ENCODE data around the gene KCNG4.
"Not testable (repeated sequence)": the region's sequence is repeated elsewhere in the genome, so short reads cannot be mapped to it uniquely, and the experiment has no call there.

Gene KCNG4

GRCh38 chr16:84233748-84234147 is 6.1 kb downstream of the KCNG4 start:
- DNase-seq, result no peak

GRCh38 chr16:84232969-84233368 is 6.8 kb downstream of the KCNG4 start:
- DNase-seq, result no peak

GRCh38 chr16:84232060-84232459 is 7.8 kb downstream of the KCNG4 start:
- no peak for DNase-seq

GRCh38 chr16:84229471-84229870 is 10.3 kb downstream of the KCNG4 start:
- DNase-seq, result no peak

- peak; percentile 30 for DNase-seq
Observed at GRCh38 chr16:84228256-84228838, 11.5 kb downstream of the KCNG4 start.

- DNase-seq, result no peak
Observed at GRCh38 chr16:84227548-84227947, 12.3 kb downstream of the KCNG4 start.

DNA sequence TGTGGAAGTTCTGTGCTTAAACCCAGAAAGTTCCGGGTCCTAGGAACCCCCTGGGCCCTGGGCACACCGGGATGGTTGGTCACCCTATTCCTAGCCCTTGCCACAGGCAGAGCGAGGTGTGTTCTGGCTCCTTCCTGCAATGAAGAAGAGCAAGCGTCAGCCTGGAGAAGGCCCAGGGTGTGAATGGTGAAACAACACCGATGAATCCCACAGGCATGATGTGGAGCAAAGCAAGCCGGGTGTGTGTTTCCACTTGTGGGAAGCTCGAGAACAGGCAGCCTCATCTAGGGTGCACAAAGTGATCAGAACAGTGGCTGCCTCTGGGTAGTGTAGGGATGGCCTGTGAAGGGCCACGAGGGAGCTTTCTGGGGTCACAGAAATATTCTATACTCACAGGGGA is 13.8 kb downstream of the KCNG4 start:
- no peak for DNase-seq

DNA sequence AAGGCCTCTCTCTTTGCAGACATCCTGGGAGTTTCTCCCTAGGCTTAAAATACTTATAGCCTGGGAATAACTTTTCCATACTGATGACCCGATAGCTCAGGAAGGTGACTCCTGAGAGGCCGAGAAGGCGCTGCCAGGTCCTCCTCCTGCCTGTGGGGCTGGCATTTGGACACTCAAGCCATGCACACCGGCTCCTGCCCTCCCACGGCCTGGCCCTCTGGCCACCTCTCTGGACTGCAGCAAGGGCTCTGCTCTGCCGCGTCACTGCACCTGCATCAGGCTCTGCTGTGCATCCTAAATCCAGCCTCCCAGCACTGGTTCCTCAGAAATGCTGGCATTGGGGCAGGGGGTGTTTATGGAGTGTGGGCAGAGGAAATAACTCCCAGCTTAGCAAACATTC is 14.2 kb downstream of the KCNG4 start:
- DNase-seq, result no peak

DNA sequence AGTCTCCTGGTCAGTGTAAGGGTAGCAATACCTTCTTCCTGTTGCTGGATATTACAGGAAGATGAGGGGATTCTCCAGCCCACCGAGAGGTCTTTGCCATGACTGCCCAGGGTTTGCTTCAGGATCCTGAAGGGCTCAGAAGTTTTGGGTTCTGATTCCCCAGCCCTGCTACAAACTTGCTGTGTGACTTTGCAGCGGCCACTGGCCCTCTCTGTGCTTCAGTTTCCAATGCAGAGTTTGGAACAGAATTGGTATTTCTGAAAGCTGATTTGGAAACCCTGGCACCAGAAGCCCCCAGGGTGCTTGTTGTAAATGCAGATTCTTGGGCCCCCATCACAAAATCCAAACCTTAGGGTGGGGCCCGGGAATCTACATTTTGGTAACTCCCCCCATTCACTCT is 14.7 kb downstream of the KCNG4 start:
- DNase-seq, result no peak

- no peak for DNase-seq
Observed at GRCh38 chr16:84224554-84224953, 15.3 kb downstream of the KCNG4 start.

- DNase-seq, result no peak
Observed at GRCh38 chr16:84223456-84223855, 16.4 kb downstream of the KCNG4 start.

GRCh38 chr16:84220851-84221250 is 19.0 kb downstream of the KCNG4 start:
- no peak for DNase-seq

GRCh38 chr16:84218956-84219355 is 20.9 kb downstream of the KCNG4 start:
- DNase-seq, result no peak

DNA sequence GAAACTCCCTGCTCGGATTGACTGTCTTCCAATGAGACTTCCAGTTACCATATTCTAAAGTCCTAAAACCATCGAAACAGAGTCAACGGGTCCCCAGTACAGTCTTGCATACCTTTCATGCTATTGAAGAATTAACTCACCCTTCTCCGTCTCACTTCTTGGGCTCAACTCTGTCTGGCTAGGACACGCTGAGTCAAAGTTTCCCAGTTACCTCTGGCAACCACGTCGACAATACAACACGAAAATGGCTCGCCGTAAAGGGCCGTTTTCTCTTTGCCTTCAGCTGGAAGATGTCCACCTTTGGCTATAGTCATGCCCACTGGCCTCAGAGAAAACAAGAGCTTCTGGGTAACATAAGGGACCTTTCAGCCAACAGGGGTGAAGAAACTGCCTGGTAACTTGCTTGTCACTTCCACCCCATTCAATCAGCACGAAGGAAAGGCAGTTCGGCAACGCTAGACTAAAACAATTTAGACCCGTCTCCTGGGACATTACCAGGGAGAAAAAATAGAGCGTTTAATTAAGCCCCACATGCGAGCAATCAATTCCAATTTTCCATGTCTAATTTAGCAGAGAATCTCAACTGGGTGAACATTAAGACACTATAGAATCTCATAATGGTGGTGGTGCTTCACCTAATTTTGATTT is 21.5 kb downstream of the KCNG4 start:
- DNase-seq, result no peak

GRCh38 chr16:84216144-84216543 is 23.7 kb downstream of the KCNG4 start:
- not testable (repeated sequence) for DNase-seq

DNA sequence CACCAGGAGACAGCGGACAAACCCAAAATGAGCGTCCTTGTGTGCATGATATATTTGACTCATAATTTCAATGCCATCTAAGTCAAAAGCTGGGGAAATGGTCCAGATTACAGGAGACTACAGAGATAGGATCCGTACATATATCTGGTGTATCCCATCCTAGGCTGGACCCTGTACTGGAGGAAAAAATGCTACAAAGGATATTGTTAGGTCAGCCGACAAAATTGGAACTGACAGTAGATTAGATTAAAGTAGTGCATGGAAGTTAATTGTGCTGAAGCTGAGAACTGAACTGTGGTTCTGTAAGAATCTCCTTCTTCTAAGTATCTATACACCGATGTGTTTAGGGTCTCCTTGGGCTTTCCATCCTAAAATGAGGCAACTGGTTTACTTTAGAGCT is 24.3 kb downstream of the KCNG4 start:
- DNase-seq, result no peak

DNA sequence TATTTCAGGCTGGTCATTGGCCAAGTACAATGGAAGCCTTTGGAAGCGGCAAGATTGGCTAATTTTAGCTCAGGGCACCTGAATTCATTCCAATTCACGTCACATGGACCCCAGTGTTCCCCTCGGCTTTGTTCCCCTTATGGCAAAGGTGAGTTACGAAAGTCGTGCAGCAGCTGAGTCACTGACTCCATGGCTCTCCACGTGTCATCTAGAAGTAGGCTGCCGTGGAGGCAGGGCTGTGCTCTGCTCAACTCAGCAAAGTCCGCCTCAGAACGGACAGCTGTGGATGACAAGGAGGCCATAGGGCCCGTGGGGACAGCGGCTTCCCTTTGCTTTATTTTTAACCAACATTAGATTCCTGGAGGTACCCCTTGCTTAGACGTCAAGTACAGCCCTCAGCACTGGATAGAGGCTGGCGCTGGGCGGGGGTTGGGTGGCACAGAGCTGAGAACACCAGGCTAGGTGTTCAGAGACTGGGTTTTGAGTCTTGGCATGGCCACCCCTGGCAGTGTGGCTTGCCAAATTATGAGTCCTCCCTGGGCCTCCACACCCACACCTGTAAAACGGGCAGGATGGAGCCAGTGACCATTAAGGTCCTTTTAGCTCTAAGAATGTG is 25.3 kb downstream of the KCNG4 start:
- no peak for DNase-seq

GRCh38 chr16:84212631-84213030 is 27.2 kb downstream of the KCNG4 start:
- no peak for DNase-seq

DNA sequence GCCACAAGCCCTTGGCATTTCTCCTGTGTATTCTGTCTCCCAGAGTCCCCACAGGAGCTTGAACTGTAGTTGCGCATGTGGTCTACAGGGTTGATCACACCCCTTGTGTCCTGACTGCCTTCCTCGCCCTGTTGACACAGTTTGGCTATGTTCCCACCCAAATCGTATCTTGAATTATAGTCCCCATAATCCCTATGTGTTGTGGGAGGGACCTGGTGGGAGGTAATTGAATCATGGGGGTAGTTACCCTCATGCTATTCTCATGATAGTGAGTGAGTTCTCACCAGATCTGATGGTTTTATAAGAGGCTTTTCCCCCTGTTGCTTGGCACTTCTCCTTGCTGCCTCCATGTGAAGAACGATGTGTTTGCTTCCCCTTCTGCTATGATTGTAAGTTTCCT is 27.7 kb downstream of the KCNG4 start:
- no peak for DNase-seq

DNA sequence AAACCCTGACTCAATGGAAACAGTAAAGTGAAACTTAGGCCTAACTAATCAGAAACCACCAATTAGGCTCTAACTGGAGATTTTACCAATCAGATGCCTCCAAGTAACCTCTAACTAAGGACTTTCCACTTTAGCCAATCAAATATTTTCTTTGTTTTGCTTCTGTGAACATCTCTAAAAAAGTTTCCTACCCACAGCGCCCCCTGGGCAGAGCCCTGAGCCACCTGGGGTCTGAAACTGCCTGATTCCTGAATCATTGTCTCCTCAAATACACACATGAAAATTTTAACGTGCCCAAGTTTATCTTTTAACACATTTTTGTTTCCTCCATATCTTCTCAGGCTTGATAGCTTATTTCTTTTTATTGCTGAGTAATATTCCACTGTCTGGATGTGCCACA is 29.8 kb downstream of the KCNG4 start:
- DNase-seq, result no peak

- DNase-seq, result peak; percentile 11
Observed at GRCh38 chr16:84207879-84208278, 31.9 kb downstream of the KCNG4 start.

GRCh38 chr16:84207251-84207650 is 32.6 kb downstream of the KCNG4 start:
- no peak for DNase-seq

DNA sequence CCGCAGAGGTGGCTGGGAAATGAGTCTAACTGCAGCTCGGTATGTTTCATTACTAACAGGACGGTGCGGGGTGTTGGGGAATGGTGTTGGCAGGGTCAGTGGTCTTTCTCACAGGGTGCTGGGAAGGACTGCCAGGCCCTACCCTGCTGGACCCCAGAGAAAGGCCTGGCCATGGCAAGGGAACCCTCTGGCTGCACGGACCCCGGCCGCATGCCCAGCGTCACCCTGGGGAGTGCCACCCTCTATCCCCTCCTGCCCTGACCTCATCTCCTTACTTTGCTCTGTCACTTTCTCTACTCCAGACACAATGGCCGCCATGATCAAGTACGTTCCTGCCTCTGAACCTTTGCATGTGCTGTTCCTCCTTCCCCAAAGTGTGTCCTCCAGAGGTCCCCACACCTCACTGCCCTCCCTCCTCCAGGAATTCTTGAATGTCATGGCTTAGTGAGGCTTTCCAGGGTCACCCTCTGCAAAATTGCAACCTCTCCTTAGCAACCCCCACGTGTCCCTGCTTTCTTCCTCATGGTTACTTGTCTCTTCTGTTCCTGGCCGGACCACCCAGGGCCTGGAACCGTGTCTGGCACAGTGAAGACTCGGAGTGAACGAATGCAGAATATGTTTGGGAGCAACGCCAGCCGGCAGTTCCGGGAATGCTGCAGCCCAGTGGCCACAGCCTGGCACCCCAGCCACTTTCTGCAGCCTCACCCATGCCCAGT is 33.7 kb downstream of the KCNG4 start:
- DNase-seq, result no peak

- DNase-seq, result not testable (repeated sequence)
Observed at GRCh38 chr16:84205123-84205522, 34.7 kb downstream of the KCNG4 start.
